Spleen (tissue), 11 donors: Measurements from ENCODE around the gene FOXO3. TPM values are rescaled to one million over a fixed set of nuclear protein-coding genes. Genes with fewer than 3 reads are reported as not detected.
A peak's percentile ranks its signal among the peaks of the same experiment; 100 is the strongest.
"Not testable (repeated sequence)": the region's sequence is repeated elsewhere in the genome, so short reads cannot be mapped to it uniquely, and the experiment has no call there.

ENCODE experiments used
- DNase-seq: peaks from one replicate; pipeline ENCODE4 v3.0.0-alpha.2; 2020
- H3K27ac ChIP-seq, 8 donors: fragments of 200-600 bp; sonication (generic) in 7 of 8; 1 replicate in 4 of 8; 2 replicates in 4 of 8; pipeline versions ENCODE4 v1.5.0 to v1.8.0; 2016 to 2021; ENCODE audit warnings: inconsistent platforms in 4 of 8, mild to moderate bottlenecking in 4 of 8, moderate library complexity in 1 of 8
- H3K27me3 ChIP-seq, 7 donors: fragments of 200-600 bp; sonication (generic) in 6 of 7; replicated peaks in 1 of 7; 1 replicate in 4 of 7; 2 replicates in 3 of 7; pipeline versions ENCODE4 v1.5.0 to v1.8.0; 2016 to 2021; ENCODE audit warnings: inconsistent platforms in 3 of 7, mild to moderate bottlenecking in 1 of 7
- H3K36me3 ChIP-seq, 6 donors: fragments of 200-600 bp; sonication (generic) in 5 of 6; 1 replicate in 4 of 6; 2 replicates in 2 of 6; pipeline versions ENCODE4 v1.5.0 to v1.8.0; 2016 to 2021; ENCODE audit warnings: inconsistent platforms in 2 of 6
- H3K4me1 ChIP-seq, 6 donors: fragments of 200-600 bp; sonication (generic) in 5 of 6; 1 replicate in 3 of 6; 2 replicates in 3 of 6; pipeline versions ENCODE4 v1.5.0 to v1.8.0; 2016 to 2021; ENCODE audit warnings: inconsistent platforms in 3 of 6
- H3K4me3 ChIP-seq, 8 donors: fragments of 200-600 bp; sonication (generic) in 7 of 8; 1 replicate in 4 of 8; 2 replicates in 4 of 8; pipeline versions ENCODE4 v1.5.0 to v1.8.0; 2016 to 2021; ENCODE audit warnings: inconsistent platforms in 4 of 8, mild to moderate bottlenecking in 4 of 8, moderate library complexity in 2 of 8
- H3K9me3 ChIP-seq, 8 donors: fragments of 200-600 bp; sonication (generic) in 7 of 8; 1 replicate in 4 of 8; 2 replicates in 4 of 8; pipeline versions ENCODE4 v1.5.0 to v1.8.0; 2016 to 2021; ENCODE audit warnings: inconsistent platforms in 4 of 8
- POLR2A ChIP-seq, 3 donors: fragments of 450-650 bp; IDR thresholded peaks; one replicate each; pipeline ENCODE4 v1.5.1; 2017; ENCODE audit warnings: antibody characterized with exemption in 3 of 3, mild to moderate bottlenecking in 1 of 3
- POLR2AphosphoS5 ChIP-seq, 3 donors: sonication (generic); formaldehyde crosslinking; IDR thresholded peaks; one replicate each; pipeline ENCODE4 v1.5.1; 2017; ENCODE audit warnings: antibody characterized with exemption in 3 of 3
- WGBS, 5 donors: extraction: QIAGEN DNeasy Blood & Tissue Kit in 3 of 5; methylation state at CpG; one replicate each; pipeline versions ENCODE4 v1.1.5 to v1.1.7; 2013 to 2018; 5-methylcytosine and 5-hydroxymethylcytosine counted together
- intact Hi-C: fragments of 100-400 bp; cut with DNase I; formaldehyde crosslinking; loops from one replicate; pipeline ENCODE4 v1.15.0; 2023; ENCODE audit warnings: low total_unique reads
- polyA plus RNA-seq, 3 donors: library from polyadenylated mRNA; stranded (reverse); fragments of 200-250 nt; gene quantifications; one replicate each; pipeline ENCODE4 v1.2.1, GENCODE V29; 2013
- total RNA-seq, 7 donors: library from RNA; depleted of rRNA in 3 of 7; stranded (reverse); fragments of >200 nt in 3 of 7; fragmentation: NEBNext Ultra II Directional in 4 of 7; extraction: Animal tissue kit (Norgen Biotek cat#: 25700) in 4 of 7; gene quantifications; one replicate each; pipeline versions ENCODE4 v1.1.0 to v1.2.1, GENCODE V29; 2016 to 2021
- TF ChIP-seq, protein P1 (sequence below), 11 experiments: fragments of 200-600 bp in 7 of 11; fragments of 450-650 bp in 4 of 11; sonication (generic) in 4 of 11; IDR thresholded peaks in 8 of 11; conservative IDR thresholded peaks in 3 of 11; 1 replicate in 7 of 11; 2 replicates in 4 of 11; pipeline versions ENCODE4 v1.4.0 to v1.8.0; 2016 to 2021; ENCODE audit warnings: antibody characterized with exemption in 11 of 11, inconsistent platforms in 4 of 11, mild to moderate bottlenecking in 1 of 11
- donor health status: healthy with polysubstance abuse.
- donor health status: DM: no; HTN: no; CAD: no; lungs with moderate emphysema.
- donor health status: DM: no; HTN: no; CAD: no.
- donor health status: Bipolar disorder and iron deficiency.
- donor health status: healthy.
- donor health status: DM: no; HTN: no; CAD: no.
- donor health status: DM: yes; HTN: yes; CAD: no.

FOXO3 gene
- total and polyA plus RNA-seq, 10 donors: 9.4 to 86.9 (median 67.0) TPM

GRCh38 chr6:108663494-108664064 is 102.9 kb downstream of the FOXO3 start:
- H3K27me3 ChIP-seq, intact Hi-C loops, H3K27ac ChIP-seq, H3K9me3 ChIP-seq, DNase-seq, H3K4me3 ChIP-seq: not testable (repeated sequence)
- TF ChIP-seq POLR2AphosphoS5 (IDR thresholded peaks at IDR 0.05): peak in 2 of 3 donors; percentile 41 to 55
- H3K36me3 ChIP-seq: peaks cover 0 to 52% (median 14%) of the 10 kb centered on the region in 6 donors
- WGBS, 5 donors: 94 to 99% (median 97%) methylated on average over 17 to 30 of the region's 30 CpGs
- peaks cover 0 to 76% (median 22%) of the 10 kb centered on the region in 6 donors for H3K4me1 ChIP-seq

- Histone ChIP-seq H3K36me3 (peaks cover 0 to 57% (median 14%) of the 10 kb centered on the region in 6 donors), H3K27me3 (no peaks in the 10 kb centered on the region), H3K4me1 (peaks cover 0 to 76% (median 21%) of the 10 kb centered on the region in 6 donors), H3K9me3 (no peaks in the 10 kb centered on the region), H3K4me3 (no peak overlapping the region), H3K27ac (no peak overlapping the region)
- DNase-seq: no peak
- TF ChIP-seq POLR2A (IDR thresholded peaks at IDR 0.05): no peak
- TF ChIP-seq POLR2AphosphoS5 (IDR thresholded peaks at IDR 0.05): no peak
- WGBS, 5 donors: 80 to 86% (median 84%) methylated on average over 3 of the region's 3 CpGs
- intact Hi-C loops: no loop called here
These were observed 104.9 kb downstream of the FOXO3 start for GRCh38 chr6:108665495-108666196.

DNA sequence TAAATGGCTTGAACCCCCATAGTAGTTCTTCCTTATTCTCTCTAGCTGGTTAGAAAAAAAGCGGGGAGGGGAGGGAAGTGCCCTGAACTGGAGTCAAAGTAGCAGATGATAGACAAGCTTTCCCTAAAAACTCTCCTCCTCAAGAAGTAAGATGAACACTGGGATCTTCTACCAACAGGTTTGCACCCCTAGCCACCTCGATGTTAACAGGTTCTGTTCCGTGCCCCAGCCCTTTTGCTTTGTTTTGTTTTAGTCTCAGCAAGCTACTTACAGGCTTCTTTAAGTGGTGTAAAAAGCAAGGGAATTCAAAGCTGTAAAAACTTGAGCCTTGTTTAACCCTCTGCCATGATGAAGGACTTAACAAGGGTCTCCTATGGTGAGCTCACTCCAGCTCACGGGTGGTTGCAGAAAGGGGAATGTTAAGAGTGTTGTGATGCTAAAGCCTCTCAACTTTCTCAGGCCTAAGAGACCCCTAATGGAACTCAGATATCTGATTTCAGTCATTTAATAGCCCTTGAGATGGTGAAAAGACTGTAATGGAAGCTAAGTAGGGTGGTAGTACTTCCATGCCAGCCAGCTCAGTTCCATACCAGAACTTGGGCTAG is 106.0 kb downstream of the FOXO3 start:
- no peaks in the 10 kb centered on the region for H3K27me3 ChIP-seq
- H3K9me3 ChIP-seq: no peaks in the 10 kb centered on the region
- H3K4me3 ChIP-seq: no peak overlapping the region
- peaks cover 0 to 62% (median 14%) of the 10 kb centered on the region in 6 donors for H3K36me3 ChIP-seq
- no peak overlapping the region for H3K27ac ChIP-seq
- WGBS, 5 donors: 91 to 97% (median 92%) methylated on average over 4 of the region's 4 CpGs
- intact Hi-C loops: no loop called here
- DNase-seq: no peak
- no peak for TF ChIP-seq POLR2A (IDR thresholded peaks at IDR 0.05)
- TF ChIP-seq POLR2AphosphoS5 (IDR thresholded peaks at IDR 0.05): no peak
- TF ChIP-seq, protein P1, sequence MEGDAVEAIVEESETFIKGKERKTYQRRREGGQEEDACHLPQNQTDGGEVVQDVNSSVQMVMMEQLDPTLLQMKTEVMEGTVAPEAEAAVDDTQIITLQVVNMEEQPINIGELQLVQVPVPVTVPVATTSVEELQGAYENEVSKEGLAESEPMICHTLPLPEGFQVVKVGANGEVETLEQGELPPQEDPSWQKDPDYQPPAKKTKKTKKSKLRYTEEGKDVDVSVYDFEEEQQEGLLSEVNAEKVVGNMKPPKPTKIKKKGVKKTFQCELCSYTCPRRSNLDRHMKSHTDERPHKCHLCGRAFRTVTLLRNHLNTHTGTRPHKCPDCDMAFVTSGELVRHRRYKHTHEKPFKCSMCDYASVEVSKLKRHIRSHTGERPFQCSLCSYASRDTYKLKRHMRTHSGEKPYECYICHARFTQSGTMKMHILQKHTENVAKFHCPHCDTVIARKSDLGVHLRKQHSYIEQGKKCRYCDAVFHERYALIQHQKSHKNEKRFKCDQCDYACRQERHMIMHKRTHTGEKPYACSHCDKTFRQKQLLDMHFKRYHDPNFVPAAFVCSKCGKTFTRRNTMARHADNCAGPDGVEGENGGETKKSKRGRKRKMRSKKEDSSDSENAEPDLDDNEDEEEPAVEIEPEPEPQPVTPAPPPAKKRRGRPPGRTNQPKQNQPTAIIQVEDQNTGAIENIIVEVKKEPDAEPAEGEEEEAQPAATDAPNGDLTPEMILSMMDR (IDR thresholded peaks at IDR 0.05 in 8 of 11, conservative IDR thresholded peaks at IDR 0.05 in 3 of 11): no peak
- peaks cover 4 to 76% (median 23%) of the 10 kb centered on the region in 6 donors for H3K4me1 ChIP-seq

- Histone ChIP-seq H3K36me3 (peaks cover 0 to 60% (median 14%) of the 10 kb centered on the region in 6 donors), H3K4me1 (peaks cover 4 to 78% (median 31%) of the 10 kb centered on the region in 6 donors), H3K27me3 (no peaks in the 10 kb centered on the region), H3K4me3 (no peak overlapping the region), H3K27ac (no peak overlapping the region), H3K9me3 (no peaks in the 10 kb centered on the region)
- WGBS, 5 donors: 72 to 82% (median 81%) methylated on average over 7 of the region's 7 CpGs
- TF ChIP-seq POLR2A (IDR thresholded peaks at IDR 0.05) (no peak), POLR2AphosphoS5 (IDR thresholded peaks at IDR 0.05) (no peak)
- TF ChIP-seq, protein P1 (IDR thresholded peaks at IDR 0.05 in 8 of 11, conservative IDR thresholded peaks at IDR 0.05 in 3 of 11): no peak
- intact Hi-C loops: no loop called here
- no peak for DNase-seq
These were observed 107.3 kb downstream of the FOXO3 start for GRCh38 chr6:108667993-108668392.

DNA sequence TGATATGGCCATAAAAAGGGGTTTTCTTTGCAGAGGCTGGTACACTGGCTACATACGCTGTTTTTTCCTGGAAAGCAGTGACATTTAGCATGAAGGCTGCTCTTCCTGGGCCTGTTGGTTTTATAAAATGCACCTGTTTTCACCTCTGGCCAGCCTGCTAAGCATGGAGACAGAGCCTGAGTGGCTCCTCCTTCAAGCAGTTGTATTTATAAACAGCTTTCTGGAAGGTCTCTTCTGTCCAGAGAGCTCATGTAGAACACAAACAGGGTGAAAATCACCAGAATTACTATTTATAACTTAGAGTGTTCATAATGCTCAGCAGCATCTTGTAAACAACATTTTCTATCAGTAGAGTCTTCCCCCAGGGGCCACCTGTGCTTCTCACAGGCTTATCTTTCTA is 109.0 kb downstream of the FOXO3 start:
- no peaks in the 10 kb centered on the region for H3K27me3 ChIP-seq
- TF ChIP-seq, protein P1 (IDR thresholded peaks at IDR 0.05 in 8 of 11, conservative IDR thresholded peaks at IDR 0.05 in 3 of 11): no peak
- no peak for TF ChIP-seq POLR2AphosphoS5 (IDR thresholded peaks at IDR 0.05)
- TF ChIP-seq POLR2A (IDR thresholded peaks at IDR 0.05): no peak
- intact Hi-C loops: no loop called here
- no peak overlapping the region for H3K4me3 ChIP-seq
- H3K36me3 ChIP-seq: peaks cover 0 to 45% (median 8%) of the 10 kb centered on the region in 6 donors
- WGBS, 5 donors: 92 to 100% (median 97%) methylated on average over 1 of the region's 1 CpG
- no peak for DNase-seq
- no peaks in the 10 kb centered on the region for H3K9me3 ChIP-seq
- H3K27ac ChIP-seq: no peak overlapping the region
- peaks cover 4 to 93% (median 38%) of the 10 kb centered on the region in 6 donors for H3K4me1 ChIP-seq
